ENCODE results near the gene ADI1.

GRCh38 chr2:3483986-3484960 is 35.1 kb downstream of the ADI1 start:
- TF ChIP-seq EZH2phosphoT487 (IDR thresholded peaks at IDR 0.05; ENCODE audit: insufficient read depth, low read depth) = no peak
- TF ChIP-seq EZH2 (IDR thresholded peaks at IDR 0.05; ENCODE audit: insufficient read depth, poor library complexity, severe bottlenecking) = no peak
